Measurements from ENCODE around the gene AMMECR1.
A peak's percentile ranks its signal among the peaks of the same experiment; 100 is the strongest.

Gene AMMECR1

GRCh38 chrX:110170029-110170428 is 147.9 kb downstream of the AMMECR1 start:
- no peak for TF ChIP-seq CTCF (IDR thresholded peaks at IDR 0.05; ENCODE audit: low read length, missing control alignments)
- no peak for DNase-seq (ENCODE audit: low read depth)
- H3K4me3 ChIP-seq (replicated peaks; ENCODE audit: low read depth, low read length) = no peak overlapping the region

GRCh38 chrX:110168585-110168984 is 149.3 kb downstream of the AMMECR1 start:
- DNase-seq (ENCODE audit: low read depth) = peak; percentile 61
- no peak overlapping the region for H3K4me3 ChIP-seq (replicated peaks; ENCODE audit: low read depth, low read length)
- no peak for TF ChIP-seq CTCF (IDR thresholded peaks at IDR 0.05; ENCODE audit: low read length, missing control alignments)

GRCh38 chrX:110167952-110168451 is 149.9 kb downstream of the AMMECR1 start:
- DNase-seq (ENCODE audit: low read depth) = no peak
- TF ChIP-seq CTCF (IDR thresholded peaks at IDR 0.05; ENCODE audit: low read length, missing control alignments) = peak; percentile 39

GRCh38 chrX:110163488-110163887 is 154.4 kb downstream of the AMMECR1 start:
- no peak for DNase-seq (ENCODE audit: low read depth)
- no peak overlapping the region for H3K4me3 ChIP-seq (replicated peaks; ENCODE audit: low read depth, low read length)
- no peak for TF ChIP-seq CTCF (IDR thresholded peaks at IDR 0.05; ENCODE audit: low read length, missing control alignments)

More at GRCh38 chrX:110167952-110168451, 149.9 kb downstream of the AMMECR1 start:
- H3K4me3 ChIP-seq (replicated peaks; ENCODE audit: low read depth, low read length) = no peak overlapping the region

- H3K4me3 ChIP-seq (replicated peaks; ENCODE audit: low read depth, low read length) = no peak overlapping the region
- TF ChIP-seq CTCF (IDR thresholded peaks at IDR 0.05; ENCODE audit: low read length, missing control alignments) = no peak
- no peak for DNase-seq (ENCODE audit: low read depth)
Observed at GRCh38 chrX:110162867-110163266, 155.0 kb downstream of the AMMECR1 start.

GRCh38 chrX:110162131-110162530 is 155.8 kb downstream of the AMMECR1 start:
- no peak overlapping the region for H3K4me3 ChIP-seq (replicated peaks; ENCODE audit: low read depth, low read length)
- TF ChIP-seq CTCF (IDR thresholded peaks at IDR 0.05; ENCODE audit: low read length, missing control alignments) = no peak
- DNase-seq (ENCODE audit: low read depth) = no peak

GRCh38 chrX:110161361-110161686 is 156.6 kb downstream of the AMMECR1 start:
- DNase-seq (ENCODE audit: low read depth) = no peak
- H3K4me3 ChIP-seq (replicated peaks; ENCODE audit: low read depth, low read length) = no peak overlapping the region
- TF ChIP-seq CTCF (IDR thresholded peaks at IDR 0.05; ENCODE audit: low read length, missing control alignments) = no peak

Measured in fibroblast of pulmonary artery (primary cell).